GM21515 (cell line): Measurements from ENCODE around the gene CFAP410.
"Not testable (repeated sequence)": the region's sequence is repeated elsewhere in the genome, so short reads cannot be mapped to it uniquely, and the experiment has no call there.

Source experiments
- ATAC-seq: cut with Tn5 transposase; IDR thresholded peaks from one replicate; pipeline ENCODE4 v1.9.1; 2021; ENCODE audit not compliant: unreplicated experiment

Gene CFAP410

GRCh38 chr21:44318489-44319285 is 20.5 kb downstream of the CFAP410 start:
- ATAC-seq: no peak

GRCh38 chr21:44317871-44318270 is 21.3 kb downstream of the CFAP410 start:
- ATAC-seq: no peak

GRCh38 chr21:44317241-44317782 is 21.9 kb downstream of the CFAP410 start:
- ATAC-seq: no peak

GRCh38 chr21:44316277-44316900 is 22.8 kb downstream of the CFAP410 start:
- ATAC-seq: no peak

DNA sequence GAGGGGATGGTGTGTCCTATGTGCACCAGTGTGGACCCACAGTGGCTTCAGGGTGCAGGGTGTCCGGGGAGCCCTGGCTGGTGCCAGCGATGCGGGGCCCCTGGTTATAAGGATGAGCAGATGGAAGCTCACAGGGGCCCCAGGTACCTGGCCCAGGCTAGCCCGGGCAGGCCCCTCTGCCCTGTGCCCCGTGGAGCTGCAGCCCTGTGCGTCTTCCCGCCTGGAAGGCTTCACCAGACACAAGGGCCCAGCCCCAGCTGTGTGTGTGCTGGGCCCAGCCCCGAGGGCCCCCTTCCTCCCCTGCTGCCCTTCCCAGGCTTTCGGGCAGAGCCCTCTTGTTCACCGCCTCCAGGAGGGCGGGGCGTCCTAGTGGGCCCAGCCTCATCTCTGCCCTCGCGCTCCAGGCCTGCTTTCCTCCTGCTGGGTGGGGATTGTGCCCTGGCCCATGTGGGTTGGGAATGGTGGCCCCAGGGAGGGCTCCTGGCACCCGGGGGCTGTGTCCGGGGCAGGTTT is 23.4 kb downstream of the CFAP410 start:
- ATAC-seq: no peak

- ATAC-seq: no peak
Measured at GRCh38 chr21:44314561-44314960, 24.6 kb downstream of the CFAP410 start.

- no peak for ATAC-seq
Measured at GRCh38 chr21:44314128-44314527, 25.1 kb downstream of the CFAP410 start.

DNA sequence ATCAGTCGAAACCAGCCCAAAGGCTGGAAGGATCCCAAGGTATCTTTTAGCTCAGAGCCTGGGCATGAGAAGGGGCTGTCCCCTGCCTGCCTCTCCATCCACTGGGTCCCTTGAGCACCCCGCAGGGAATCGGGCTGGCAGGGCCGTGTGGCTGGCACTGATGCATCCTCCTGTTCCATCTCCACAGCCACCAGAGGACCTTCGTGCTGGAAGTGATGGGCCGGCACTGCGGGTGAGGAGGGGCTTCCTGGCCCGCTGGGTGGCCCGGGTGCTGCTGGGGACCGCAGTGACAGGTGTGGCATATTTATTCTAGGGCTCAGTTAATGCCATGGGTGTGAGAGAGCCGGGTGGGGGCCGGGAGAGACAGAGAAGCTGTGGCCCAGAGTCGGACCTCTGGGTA is 25.7 kb downstream of the CFAP410 start:
- ATAC-seq: no peak

- no peak for ATAC-seq
Measured at GRCh38 chr21:44312716-44313115, 26.5 kb downstream of the CFAP410 start.

DNA sequence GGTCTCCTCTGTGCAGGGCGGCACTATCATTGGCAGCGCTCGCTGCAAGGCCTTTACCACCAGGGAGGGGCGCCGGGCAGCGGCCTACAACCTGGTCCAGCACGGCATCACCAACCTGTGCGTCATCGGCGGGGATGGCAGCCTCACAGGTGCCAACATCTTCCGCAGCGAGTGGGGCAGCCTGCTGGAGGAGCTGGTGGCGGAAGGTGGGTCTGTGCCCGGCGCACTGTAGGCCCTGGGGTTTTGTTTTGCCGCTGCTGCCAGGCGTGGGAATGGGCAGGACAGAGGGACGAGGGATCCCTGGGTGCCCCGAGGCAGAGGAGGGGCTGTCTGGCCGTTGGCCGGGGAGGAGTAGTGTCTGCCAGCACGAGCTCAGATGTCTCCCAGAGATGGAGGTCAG is 27.1 kb downstream of the CFAP410 start:
- ATAC-seq: no peak

DNA sequence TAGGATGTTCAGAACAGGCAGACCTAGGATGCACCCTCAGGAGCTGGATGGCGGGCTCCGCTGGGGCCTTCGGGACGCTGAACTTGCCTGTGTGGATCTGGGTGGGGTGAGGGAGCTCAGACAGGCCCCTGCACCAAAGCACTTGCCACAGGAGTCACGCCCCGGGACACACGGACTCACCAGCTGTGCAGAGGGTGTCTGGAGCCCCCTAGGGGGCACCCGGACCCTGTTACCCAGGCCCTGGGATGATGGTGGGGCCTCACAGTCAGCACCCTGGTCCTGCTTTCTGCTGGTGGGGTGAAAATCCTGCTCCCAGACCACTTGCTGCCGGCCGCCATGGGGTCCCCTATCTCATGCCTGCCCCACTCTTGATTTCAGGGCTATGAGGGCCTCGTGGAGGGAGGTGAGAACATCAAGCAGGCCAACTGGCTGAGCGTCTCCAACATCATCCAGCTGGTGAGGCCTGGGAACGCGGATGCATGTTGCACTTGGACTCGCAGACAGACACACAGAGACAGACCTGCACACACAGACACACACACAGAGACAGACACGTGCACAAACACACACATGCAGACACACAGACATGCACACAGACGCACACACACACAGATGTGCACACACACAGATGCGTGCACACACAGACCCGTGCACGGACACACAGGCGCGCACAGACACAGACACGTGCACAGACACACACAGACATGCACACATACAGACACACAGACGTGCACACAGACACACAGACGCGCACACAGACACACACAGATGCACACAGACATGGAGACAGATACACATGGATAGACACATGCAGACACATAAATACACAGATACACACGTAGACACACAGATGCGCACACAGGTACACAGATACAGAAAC is 28.3 kb downstream of the CFAP410 start:
- ATAC-seq: no peak

DNA sequence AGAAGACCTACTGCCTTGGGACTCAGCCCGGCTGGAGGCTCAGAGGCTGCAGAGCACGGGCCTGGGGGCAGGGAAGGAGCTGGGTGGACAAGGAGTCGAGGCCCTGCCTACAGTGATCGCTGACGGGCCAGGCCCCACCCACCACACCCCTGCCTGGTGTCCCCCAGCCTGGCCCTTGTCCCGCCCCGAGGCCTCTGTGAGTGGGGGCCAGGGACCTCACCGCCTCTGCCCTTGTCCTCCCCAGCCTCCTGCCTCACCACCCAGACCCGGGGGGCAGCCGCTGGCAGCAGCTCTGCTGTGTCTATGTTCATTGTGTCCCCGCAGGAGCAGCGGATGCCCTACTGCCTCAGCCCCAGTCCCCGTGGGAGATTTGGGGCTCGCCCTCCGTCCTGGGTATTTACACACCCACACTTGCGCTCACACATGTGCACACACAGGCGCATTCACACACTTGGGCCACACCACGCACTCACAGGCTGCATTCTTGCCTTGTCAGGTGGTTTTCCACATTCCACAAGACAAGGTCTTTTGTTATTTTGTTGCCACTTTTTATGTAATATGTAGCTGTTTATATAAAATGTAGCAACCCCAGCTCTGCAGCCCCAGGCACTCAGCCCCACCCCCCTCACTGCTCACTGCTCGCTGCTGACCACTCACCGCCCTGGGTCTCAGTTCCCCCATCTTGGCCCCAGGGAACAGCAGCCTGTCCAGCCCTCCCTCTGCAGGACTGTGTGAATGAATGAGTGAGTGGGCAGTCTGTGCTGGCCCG is 32.1 kb downstream of the CFAP410 start:
- no peak for ATAC-seq

DNA sequence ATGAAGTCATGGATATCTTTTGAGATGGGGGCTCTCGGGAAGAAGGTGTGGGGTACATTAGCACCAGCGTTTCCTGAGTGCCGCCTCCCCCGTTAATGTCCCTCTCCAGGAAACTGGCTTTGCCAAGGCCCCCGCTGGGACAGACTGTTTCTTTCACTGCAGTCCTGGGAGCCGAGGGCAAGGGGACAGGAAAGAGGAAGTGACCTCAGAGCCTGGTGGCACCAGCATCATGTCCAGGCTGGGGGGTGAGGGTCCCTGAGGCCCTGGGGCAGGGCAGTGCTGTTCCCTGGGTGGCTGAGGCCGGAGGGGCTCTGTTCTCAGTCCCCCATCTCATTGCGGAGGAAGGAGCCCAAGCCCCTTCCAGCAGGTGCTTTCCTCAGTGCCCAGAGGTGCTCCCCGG is 33.5 kb downstream of the CFAP410 start:
- ATAC-seq: no peak

DNA sequence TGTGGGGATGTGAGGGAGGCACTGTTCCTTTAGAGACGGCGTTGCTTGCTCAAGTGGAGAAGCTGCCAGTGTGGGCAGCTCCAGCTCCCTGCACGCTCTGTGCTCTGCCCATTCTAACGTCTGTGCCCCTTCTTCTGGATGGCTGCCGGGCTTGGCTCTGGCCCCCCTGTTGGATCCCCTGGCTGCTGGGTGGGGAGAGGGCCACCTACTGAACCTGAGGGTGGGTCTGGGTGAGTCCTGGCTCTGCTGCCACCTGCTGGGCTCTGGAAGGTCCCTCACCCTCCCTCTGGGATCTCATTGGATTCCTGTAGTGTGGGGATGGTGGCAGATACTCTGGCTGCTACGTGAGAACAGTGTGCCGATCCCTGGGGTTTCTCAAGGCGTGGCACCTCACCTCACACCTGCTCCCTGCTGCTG is 34.3 kb downstream of the CFAP410 start:
- ATAC-seq: no peak

GRCh38 chr21:44304011-44304616 is 35.1 kb downstream of the CFAP410 start:
- no peak for ATAC-seq

DNA sequence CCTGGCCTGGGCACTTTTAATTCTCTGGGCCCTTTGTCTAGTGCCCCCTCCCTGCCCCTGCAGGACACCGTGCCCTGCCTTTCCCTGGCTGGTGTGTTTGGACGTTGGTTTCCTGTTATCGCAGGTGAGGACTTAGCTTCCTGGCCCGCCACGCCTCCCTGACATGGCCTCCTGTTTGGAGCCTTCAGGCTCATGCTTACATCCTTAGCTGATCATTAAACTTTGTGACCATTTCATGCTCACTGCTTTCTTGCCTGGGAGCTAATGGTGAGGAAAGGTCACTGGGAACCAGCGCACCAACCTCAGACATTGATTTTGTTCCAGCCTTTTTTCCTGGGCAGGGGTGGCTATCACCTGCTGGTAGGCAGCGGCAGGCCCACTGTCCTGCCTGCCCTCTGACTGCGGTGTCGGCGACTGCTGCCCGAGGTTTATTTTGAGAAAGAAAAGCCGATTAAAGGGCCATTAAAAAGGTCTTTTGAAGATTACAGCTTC is 35.7 kb downstream of the CFAP410 start:
- ATAC-seq: no peak

GRCh38 chr21:44302573-44303401 is 36.4 kb downstream of the CFAP410 start:
- not testable (repeated sequence) for ATAC-seq

DNA sequence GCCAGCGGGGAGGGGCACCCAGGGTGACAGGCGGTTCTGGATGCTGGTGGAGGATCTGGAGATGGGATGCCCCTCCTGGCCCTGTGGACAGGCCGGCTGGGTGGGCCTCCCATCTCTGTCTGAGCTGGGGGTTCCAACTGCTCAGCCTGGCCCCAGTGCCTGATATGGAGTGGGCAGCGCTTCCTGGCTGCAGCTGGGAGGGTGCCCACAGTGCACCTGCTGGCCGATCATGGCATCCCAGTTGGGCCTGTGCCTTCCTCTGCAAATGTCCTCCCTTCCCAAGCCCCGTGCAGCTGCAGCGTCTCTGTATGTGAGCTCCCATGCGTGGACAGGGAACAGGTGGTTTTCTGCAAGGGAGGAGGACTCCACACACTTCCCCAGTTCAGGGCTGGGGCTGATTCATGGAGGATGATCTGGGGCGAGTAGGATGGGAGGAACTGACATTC is 37.2 kb downstream of the CFAP410 start:
- no peak for ATAC-seq

GRCh38 chr21:44301141-44301540 is 38.0 kb downstream of the CFAP410 start:
- no peak for ATAC-seq
